GM20431 (cell line): ENCODE results near the gene NUDT16.
"Not testable (repeated sequence)": the region's sequence is repeated elsewhere in the genome, so short reads cannot be mapped to it uniquely, and the experiment has no call there.

Experiments used
- in situ Hi-C: fragments of 300-500 bp; cut with MseI, MboI; formaldehyde crosslinking; loops from one replicate; pipeline ENCODE4 v1.15.0; 2020; ENCODE audit warnings: low sequenced_read_pairs; ENCODE audit not compliant: unreplicated experiment

NUDT16 gene

DNA sequence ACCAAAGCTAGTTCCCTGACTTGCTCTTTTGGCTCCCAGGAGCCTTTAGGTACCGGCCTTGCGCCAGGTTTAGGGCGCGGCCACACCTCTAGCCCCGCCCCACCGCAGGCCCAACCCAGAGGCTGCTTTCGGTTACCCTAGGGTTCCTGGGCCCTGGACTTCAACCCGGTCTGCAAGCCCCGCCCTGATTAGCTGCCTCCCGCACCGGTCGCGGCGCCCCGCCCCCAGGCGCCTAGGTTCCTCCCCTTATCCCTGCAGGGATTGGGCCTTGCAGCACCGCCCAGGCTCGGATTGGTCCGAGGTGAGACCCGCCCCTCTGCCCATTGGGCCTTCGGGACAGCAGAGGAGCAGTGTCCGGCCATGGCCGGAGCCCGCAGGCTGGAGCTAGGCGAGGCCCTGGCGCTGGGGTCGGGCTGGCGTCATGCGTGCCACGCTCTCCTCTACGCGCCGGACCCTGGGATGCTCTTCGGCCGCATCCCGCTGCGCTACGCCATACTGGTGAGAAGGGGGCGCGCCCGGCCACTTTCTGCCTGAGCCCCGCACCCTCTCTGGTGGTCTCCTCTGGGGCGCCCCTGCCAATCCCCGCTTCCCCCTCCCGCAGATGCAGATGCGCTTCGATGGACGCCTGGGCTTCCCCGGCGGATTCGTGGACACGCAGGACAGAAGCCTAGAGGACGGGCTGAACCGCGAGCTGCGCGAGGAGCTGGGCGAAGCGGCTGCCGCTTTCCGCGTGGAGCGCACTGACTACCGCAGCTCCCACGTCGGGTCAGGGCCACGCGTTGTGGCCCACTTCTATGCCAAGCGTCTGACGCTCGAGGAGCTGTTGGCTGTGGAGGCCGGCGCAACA, at the start of gene NUDT16:
NUDT16 (plus strand) TSS at position 330 of the 847 bp plus-strand sequence; CDS start at position 361, 31 bp downstream.
- in situ Hi-C loops = no loop called here

DNA sequence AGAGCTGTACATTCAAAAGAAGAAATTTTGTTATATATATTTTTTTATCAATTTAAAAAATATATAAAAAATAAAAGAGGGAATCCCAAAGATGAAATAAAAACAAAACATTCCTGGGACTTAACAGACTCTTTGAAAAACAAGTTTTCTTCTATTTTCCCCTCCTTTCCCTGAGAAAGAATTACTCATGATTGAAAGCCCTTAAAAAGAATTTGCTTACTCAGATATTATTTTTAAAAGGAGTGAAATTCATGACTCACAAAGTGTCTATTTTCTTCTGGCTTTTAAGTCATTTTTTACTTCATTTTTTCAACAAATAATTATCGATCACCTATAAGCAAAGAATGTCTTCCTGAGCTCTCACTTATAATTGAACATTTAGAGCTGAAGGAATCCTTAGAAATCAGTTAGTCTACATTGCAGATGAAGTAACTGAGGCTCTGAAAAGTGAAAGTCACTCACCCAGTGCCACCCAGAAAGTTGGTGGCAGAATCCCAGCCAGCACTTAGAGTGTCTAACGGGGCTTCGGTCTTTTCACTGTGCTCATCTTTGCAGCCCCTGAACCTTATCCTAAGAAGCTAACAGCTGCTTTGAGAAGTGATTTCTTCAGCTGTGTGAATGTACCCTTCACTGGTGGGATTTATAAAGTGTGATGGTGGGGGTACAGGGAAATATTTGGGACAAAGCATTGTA, 42.5 kb upstream of the NUDT16 start:
- in situ Hi-C loops = no loop called here

DNA sequence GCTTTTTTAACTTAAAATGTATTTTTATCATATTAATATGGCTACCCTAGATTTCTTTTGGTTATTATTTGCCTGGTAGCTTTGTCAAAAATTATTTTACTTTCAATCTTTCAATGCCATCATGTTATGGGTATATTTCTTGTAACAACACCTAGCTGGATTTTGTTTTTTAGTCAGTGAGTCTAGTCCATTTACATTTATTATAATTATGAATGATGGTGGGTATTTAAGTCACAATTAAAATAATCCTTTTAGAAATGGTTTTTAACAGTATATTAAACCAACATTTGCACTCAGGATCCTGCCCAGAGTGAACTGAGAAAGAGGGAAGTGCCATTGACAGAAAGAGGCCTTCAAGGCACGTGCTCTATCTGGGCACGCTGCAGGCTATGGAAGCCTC, 39.8 kb upstream of the NUDT16 start:
- in situ Hi-C loops = no loop called here

DNA sequence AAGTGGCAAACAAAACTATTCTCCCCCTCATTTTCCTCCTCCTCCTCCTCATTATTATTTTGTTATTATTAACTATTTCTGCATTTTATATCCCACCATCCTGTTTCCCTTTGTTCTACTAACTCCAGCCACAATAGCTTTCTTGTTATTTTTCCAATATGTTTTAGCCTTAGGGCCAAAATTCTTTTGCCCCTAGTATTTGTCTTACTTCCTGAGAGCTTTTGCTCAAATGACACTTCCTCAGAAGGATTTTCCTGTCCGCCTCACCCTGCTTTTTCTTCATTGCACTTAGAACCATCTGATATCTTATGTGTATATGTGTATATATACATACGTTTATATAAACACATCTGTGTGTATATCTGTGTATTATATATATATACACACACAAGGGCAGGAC, 32.7 kb upstream of the NUDT16 start:
- in situ Hi-C loops = no loop called here

GRCh38 chr3:131349454-131349853, 32.1 kb upstream of the NUDT16 start:
- in situ Hi-C loops = no loop called here

- in situ Hi-C loops = no loop called here
Measured at GRCh38 chr3:131349946-131350347, 31.6 kb upstream of the NUDT16 start.

- in situ Hi-C loops = no loop called here
Measured at GRCh38 chr3:131350506-131350905, 31.1 kb upstream of the NUDT16 start.

DNA sequence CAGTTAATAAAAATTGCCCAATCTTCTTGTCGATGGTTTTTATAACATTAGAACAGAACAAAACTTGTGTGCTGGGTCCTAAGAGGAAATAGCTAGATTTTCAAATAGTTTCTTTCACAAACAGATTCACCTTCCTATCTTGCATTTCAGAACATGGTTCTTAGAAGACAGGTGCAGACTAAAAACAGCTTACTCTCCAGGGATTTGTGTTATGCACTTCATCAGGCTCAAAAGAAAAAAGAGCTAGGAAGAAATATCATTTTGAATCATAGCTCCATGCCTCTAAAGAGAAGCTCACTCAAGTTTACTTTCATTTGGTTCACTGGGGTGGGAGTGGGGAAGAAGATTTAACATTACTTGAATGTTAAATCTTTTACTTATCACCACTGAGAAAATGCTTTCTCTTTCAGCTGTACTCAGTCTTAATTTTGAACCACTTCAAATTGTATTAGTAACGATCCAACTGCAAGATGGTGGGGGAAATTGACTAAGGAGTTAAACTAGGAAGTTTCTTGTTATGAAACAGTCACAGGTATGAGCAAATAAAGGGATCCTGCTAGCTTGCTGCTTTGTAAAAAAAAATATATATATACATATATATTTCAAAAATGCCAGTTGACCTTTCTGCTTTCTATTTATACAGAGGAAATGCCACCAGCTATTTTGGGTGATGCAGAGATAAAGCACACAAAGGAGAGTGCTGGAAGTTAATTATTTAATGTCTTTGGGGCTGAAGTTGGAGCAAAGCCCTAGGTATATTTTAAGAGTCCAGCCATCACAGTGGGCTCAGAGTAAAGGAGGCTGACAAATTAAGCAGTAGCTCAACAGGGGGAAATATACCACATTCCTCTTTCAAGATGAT, 28.3 kb upstream of the NUDT16 start:
- in situ Hi-C loops = no loop called here

GRCh38 chr3:131353986-131354385, 27.6 kb upstream of the NUDT16 start:
- in situ Hi-C loops = no loop called here

- in situ Hi-C loops = no loop called here
Measured at GRCh38 chr3:131356006-131356595, 25.5 kb upstream of the NUDT16 start.

DNA sequence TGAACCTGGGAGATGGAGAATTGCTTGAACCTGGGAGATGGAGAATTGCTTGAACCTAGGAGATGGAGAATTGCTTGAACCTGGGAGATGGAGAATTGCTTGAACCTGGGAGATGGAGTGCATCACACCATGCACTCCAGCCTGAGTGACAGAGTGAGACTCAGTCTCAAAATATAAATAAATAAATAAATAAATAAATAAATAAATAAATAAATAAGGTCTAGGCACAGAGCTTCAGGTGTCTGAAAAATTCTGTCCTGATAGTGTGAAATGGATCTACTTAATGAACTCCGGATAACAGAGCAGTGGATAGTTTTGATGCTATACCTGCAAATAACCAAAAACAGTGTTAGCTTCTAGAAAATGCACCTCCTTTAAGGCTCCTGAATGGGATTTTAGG, 24.3 kb upstream of the NUDT16 start:
- in situ Hi-C loops = no loop called here

GRCh38 chr3:131360191-131360755, 21.3 kb upstream of the NUDT16 start:
- in situ Hi-C loops = no loop called here

GRCh38 chr3:131361066-131361463, 20.5 kb upstream of the NUDT16 start:
- in situ Hi-C loops = not testable (repeated sequence)

- in situ Hi-C loops = no loop called here
Measured at GRCh38 chr3:131361464-131362421, 19.8 kb upstream of the NUDT16 start.

- in situ Hi-C loops = no loop called here
Measured at GRCh38 chr3:131363275-131363674, 18.3 kb upstream of the NUDT16 start.

GRCh38 chr3:131370935-131371687, 10.5 kb upstream of the NUDT16 start:
- in situ Hi-C loops = no loop called here

GRCh38 chr3:131371688-131372066, 9.9 kb upstream of the NUDT16 start:
- in situ Hi-C loops = no loop called here

DNA sequence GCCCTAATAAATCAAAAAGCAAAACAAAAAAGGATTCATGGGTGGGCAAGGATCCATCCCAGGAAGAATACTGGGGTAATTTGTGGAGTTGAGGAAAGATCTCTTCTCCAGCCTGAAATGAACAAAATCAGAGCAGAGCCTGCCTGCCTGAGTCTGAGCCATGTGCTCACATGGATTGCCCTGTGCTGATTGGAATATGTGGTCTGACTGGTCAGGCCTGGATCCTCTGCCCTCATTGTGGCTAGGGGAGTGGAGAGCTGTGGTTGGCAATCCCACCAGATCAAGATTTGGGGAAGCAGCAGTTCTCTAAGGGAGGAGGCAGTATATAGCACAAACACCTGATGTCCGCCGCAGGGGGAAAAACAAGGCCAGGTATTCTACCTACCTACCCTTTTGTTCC, 6.8 kb upstream of the NUDT16 start:
- in situ Hi-C loops = no loop called here
